ENCODE results near the gene AP1M2.
A peak's percentile ranks its signal among the peaks of the same experiment; 100 is the strongest.
"Not testable (repeated sequence)": the region's sequence is repeated elsewhere in the genome, so short reads cannot be mapped to it uniquely, and the experiment has no call there.

The AP1M2 gene

GRCh38 chr19:10565567-10566407 is 21.3 kb downstream of the AP1M2 start, which contains the start of gene KRI1:
Gene KRI1, minus strand, starts transcription at chr19:10566010. Its CDS starts 11 bp downstream, at chr19:10565999.
- peak; percentile 70 to 98 (median 94) for DNase-seq

DNA sequence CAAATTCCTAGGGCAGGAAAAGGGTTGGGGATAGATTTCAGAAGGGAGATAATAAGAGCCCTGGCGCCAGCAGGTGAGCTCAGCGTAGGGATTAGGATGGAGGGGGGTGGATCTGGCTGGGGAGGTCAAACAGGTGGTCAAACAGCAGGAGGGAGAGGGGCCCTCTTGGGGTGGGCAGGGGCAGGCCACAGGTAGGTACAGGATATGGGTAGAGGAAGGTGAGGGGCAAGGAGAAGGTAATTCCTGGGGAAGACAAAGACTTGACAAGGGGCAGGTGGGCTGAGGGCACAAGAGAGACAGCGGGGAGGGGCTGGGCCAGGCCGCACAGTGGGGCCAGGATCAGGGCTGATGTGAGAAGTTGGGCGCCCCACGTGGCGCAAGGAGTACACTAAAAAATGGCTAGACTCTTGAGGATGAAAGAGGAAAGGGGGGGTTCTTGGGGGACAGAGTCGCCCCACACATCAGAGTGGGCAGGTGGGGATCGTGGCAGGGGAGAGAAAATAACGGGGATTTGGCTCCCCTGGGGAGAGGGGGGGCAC is 22.0 kb downstream of the AP1M2 start:
- DNase-seq: peak in 7 of 58 donors; percentile 21 to 49 (median 32)

GRCh38 chr19:10562609-10563008 is 24.5 kb downstream of the AP1M2 start:
- no peak for DNase-seq

- DNase-seq: no peak
Measured at GRCh38 chr19:10560154-10560553, 27.0 kb downstream of the AP1M2 start.

DNA sequence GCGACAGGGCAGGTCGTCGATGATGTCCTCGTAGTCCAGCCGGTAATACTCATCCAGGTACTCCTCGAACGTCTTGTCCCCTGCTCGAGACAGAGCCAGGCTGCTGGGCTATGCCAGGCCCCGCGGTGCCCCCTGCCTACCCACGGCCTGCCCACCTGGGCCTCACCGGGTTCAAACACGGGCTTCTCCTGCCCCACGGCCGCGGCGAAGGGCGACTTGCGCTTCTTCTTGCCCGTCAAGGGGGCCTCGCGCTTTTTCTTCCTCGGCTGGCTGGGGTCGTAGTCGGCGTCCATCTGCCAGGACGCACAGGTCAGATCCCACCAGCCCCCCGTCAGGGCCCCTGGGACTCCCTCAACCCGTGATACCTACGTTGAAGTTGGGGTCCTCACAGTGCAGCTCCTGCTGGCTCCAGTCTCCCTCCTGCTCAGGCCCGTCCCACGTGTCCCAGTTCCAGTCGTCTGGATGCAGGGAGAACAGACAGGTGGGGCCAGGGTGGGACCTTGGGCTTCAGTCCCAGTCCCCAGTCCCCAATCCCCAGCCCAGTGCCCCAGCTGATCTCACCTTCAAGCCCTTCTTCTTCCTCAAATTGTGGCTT is 29.4 kb downstream of the AP1M2 start:
- no peak for DNase-seq

DNA sequence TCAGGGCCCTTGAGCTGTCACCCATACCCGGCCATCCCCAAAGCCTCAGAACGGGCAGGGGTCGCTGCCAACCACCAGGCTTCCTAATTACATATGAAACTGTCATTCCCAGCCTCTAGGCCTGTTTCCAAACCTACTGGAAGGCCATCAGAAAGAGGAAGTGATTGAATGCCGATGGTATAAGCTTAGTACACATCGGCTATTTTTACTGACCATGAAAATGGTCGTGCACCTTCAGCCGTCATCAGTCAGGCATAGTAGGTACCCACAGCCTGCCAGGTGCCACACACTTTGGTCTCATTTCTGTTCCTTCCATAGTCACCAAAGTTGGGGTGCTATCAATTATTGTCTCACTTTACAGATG is 31.5 kb downstream of the AP1M2 start:
- no peak for DNase-seq

GRCh38 chr19:10554760-10555609 is 32.1 kb downstream of the AP1M2 start:
- no peak for DNase-seq

DNA sequence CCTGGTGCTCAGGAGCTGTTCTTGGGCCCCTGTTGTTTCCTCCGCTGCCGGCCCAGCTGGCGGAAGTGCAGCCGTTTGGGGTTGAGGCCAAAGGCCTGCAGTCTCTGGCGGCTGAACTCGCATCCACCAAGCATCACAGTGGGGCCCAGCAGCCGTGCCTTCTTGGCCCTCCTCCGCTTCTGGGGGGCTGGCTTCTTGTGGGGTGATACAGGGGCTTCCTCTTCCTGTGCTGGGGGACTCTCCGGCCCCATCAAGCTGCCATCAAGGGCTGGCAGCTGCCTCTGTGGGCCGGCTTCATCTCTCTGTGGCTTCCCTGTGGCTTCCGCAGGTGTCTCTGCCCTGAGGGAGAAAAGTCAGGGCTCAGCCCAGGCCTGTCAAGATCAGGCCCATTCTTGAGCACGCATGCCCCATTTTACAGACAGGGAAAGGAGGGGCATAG is 33.1 kb downstream of the AP1M2 start:
- DNase-seq: no peak

DNA sequence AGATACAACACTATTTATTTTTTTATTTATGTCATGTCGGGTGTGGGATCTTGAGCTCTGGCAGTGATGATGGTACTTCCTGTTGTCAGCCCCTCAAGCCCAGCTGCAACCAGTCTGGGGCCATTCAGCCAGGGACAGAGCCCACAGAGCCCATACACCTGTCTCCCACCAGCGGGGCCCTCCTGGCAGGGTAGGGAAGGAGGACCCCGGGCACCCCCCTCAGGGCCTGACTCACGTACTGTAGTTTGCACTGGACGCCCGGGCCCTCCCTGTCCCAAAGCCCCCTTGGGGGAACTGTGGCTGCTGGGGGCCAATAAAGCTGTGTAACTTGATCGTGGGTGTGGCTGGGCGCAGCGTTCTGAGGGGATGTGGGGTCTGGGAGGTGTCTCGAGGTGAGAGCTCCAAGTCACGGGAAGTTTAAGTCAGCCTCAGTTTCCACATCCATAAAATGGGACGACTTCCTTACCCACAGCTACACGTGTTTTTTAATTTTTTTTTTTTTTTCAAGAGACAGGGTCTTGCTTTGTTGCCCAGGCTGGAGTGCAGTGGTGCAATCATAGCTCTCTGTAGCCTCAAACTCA is 33.9 kb downstream of the AP1M2 start:
- DNase-seq: no peak

GRCh38 chr19:10552510-10553053 is 34.5 kb downstream of the AP1M2 start:
- peak in 14 of 58 donors; percentile 3 to 29 (median 10) for DNase-seq

DNA sequence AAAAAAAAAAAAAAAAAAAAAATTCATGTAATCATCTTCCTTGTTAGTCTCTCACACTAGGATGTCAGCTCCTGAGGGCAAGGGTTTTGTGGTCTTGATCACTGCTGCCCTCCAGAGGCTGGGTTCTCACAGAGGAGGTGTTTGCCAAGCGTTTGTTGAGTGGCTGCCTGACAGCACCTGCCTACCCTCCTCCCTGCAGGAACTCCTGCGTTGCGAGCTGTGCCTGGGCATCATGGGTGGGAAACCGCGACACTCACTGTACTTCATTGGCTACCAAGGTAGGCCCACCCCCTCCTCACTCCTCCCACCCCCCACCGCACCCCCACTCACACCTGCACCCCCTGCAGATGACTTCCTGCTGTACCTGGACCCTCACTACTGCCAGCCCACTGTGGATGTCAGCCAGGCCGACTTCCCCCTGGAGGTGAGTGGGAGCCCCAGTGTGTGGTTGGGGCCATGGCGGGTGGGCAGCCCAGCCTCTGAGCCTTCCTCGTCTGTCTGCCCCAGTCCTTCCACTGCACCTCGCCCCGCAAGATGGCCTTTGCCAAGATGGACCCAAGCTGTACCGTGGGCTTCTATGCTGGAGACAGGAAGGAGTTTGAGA is 35.3 kb downstream of the AP1M2 start:
- peak in 4 of 58 donors; percentile 4 to 12 (median 6) for DNase-seq

DNA sequence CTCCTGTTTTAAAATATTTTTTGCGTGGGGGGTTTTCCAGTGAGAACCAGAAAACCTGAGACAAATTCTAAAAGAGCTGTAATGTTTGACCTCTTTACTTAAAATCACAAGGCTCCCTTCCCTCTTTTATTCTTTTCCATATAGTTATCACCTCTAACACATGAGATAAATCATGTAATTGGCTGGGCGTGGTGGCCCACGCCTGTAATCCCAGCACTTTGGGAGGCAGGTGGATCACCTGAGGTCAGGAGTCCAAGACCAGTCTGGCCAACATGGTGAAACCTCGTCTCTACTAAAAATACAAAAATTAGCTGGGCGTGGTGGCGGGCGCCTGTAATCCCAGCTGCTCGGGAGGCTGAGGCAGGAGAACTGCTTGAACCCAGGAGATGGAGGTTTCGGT is 36.1 kb downstream of the AP1M2 start:
- DNase-seq: not testable (repeated sequence)

DNA sequence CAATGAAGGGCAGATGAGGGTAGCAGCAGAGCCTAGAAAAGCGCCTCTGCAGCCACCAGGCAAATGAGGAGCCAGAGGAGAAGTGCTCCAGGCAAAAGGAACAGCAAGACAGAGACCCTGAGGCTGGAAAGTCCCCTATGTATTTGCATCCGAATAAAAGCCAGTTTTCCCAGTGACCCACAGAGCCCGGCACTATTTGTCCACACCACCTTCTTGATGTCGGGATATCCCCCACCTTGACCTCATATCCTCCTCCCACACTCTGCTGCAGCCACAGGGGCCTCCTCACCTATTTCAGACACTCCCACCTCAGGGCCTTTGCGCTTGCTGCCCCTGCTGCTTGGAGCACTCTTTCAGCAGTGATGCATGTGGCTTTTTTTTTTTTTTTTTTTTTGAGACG is 36.8 kb downstream of the AP1M2 start:
- no peak for DNase-seq

- DNase-seq: no peak
Measured at GRCh38 chr19:10549733-10550132, 37.4 kb downstream of the AP1M2 start.

DNA sequence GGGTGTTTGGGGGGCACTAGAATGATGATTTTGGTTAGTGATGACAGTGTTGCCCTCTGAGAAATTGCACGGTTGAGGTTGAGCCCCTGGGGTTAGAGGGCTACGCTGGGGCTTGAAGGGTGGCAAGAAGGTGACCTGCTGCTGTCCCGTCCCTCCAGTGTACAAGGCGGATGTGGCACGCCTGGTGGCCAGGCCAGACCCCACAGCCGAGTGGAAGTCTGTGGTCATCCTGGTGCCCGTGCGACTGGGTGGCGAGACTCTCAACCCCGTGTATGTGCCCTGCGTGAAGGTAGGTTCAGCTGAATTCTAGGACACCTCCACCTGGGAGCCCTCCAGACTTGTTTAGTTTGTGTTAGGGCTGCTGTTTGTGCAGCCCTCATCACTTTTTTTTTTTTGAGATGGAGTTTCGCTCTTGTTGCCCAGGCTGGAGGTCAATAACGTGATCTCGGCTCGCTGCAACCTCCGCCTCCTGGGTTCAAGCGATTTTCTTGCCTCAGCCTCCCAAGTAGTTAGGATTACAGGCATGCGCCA is 38.3 kb downstream of the AP1M2 start:
- DNase-seq: no peak

DNA sequence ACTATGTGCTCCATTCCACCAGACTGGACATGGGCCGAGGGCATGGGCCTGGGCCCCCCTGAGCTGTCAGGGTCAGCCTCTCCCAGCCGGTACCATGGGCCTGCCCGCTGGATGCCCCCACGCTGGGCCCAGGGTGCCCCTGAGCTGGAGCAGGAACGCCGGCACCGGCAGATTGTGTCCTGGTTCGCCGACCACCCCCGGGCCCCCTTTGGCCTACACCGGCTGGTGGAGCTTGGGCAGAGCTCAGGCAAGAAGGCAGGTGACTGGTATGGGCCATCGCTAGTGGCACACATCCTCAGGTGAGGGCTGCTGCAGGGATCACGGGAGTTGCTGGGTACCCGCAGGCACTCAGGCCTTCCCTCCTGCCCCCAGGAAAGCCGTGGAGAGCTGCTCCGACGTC is 40.3 kb downstream of the AP1M2 start:
- no peak for DNase-seq

DNA sequence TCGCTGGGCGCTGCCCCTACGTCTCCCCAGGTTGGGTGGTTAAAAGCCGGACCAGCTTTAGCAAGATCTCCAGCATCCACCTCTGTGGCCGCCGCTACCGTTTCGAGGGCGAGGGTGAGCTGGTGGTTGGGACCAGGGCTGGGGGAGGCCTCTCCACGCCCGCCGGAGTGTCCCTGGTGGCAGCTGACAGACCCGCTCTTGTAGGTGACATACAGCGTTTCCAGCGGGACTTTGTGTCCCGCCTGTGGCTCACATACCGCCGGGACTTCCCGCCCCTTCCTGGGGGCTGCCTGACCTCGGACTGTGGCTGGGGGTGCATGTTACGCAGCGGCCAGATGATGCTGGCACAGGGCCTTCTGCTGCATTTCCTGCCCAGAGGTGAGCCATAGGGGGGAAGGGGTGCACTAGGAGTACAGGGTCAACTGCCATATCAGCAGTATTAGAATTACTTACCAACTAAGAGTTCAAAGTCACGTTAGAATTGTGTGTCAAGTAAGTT is 42.3 kb downstream of the AP1M2 start:
- no peak for DNase-seq

DNA sequence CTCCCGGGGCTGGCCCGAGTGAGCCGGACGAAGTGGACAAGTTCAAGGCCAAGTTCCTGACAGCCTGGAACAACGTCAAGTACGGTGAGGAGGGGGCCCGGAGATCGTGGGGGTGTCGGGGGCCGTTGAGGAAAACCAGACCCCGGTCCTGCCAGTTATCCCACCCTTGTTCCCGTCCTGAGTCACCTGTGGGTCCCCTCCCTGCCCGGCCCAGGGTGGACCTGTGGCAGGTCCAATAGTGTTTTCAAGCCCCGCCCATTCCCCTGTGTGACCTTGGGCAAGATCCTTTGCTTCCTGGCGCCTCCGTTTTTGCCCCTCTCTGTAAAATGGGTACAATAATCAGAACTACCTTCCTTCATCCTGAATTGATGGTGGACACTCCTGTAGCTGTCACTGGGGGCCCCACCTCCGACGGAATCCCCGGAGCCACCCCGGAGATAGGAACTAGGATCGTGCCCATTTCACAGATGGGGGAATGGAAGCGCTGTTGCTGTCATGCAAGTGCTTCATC is 42.8 kb downstream of the AP1M2 start:
- DNase-seq: peak in 3 of 58 donors; percentile 15 to 34 (median 15)

DNA sequence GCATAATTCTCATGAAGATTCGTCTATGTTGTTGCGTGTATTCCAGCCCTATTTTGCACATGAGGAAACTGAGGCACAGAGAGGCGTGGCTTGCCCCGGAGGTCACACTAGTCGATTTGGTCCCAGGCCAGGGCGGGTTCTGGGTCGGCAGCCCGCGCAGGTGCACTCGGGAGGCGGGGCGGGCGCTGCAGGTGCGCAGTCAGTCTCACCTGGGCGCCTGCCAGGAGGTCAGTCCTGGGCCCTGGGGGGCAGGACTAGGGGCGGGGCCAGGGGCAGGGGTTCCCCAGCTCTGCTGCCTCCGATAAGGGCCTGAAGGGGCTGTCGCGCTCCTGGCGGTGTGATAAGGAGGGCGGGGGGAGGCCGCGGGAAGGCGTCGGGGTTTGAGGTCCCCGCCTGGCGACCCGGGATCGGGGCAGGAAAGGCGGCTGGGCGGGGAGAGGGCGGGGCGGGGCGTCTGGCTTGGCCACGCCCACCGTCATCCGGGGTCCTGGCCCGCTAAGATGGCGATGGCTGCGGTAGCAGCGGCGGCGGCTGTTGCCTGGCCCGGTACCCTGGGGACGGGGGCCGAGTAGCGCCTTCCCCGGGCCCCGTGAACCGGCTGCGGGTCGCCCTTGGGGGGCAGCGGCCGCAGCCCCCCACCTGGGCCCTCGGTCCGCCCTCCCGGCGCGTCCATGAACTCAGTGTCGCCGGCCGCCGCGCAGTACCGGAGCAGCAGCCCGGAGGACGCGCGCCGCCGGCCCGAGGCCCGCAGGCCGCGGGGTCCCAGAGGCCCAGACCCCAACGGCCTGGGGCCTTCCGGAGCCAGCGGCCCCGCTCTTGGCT is 43.5 kb downstream of the AP1M2 start, which contains the start of gene ATG4D:
TSS of gene ATG4D (plus strand) at position 485 of the 822 bp plus-strand sequence. CDS start at position 672, 187 bp downstream.
- DNase-seq: peak in 56 of 58 donors; percentile 9 to 84 (median 66)
